IPS-NIHi11 (cell line): Measurements from ENCODE around the gene GNB1L.
A peak's percentile ranks its signal among the peaks of the same experiment; 100 is the strongest.

ENCODE experiments used
- DNase-seq: peaks from one replicate; pipeline ENCODE4 v3.0.0; 2012; ENCODE audit warnings: mixed read lengths, low spot score

Gene GNB1L

GRCh38 chr22:19854778-19855503 is at the start of gene GNB1L, which contains the start of gene RTL10:
Gene GNB1L, minus strand, starts transcription at chr22:19854874. Its CDS starts 33,519 bp downstream, at chr22:19821355.
Gene RTL10, minus strand, starts transcription at chr22:19854874. Its CDS starts 2,613 bp downstream, at chr22:19852261.
- peak; percentile 99 for DNase-seq

GRCh38 chr22:19904174-19904856 is 49.6 kb upstream of the GNB1L start:
- DNase-seq, result no peak

GRCh38 chr22:19903513-19903912 is 48.8 kb upstream of the GNB1L start:
- DNase-seq, result no peak

GRCh38 chr22:19903031-19903430 is 48.4 kb upstream of the GNB1L start:
- peak; percentile 60 for DNase-seq

- no peak for DNase-seq
Measured at GRCh38 chr22:19902245-19902715, 47.6 kb upstream of the GNB1L start.

- DNase-seq, result no peak
Measured at GRCh38 chr22:19901577-19902244, 47.0 kb upstream of the GNB1L start.

GRCh38 chr22:19900707-19901436 is 46.2 kb upstream of the GNB1L start:
- DNase-seq, result no peak

- DNase-seq, result no peak
Measured at GRCh38 chr22:19898831-19899567, 44.3 kb upstream of the GNB1L start.

- DNase-seq, result no peak
Measured at GRCh38 chr22:19898145-19898544, 43.5 kb upstream of the GNB1L start.

- DNase-seq, result no peak
Measured at GRCh38 chr22:19897726-19898125, 43.1 kb upstream of the GNB1L start.

GRCh38 chr22:19896665-19897355 is 42.1 kb upstream of the GNB1L start:
- DNase-seq, result no peak

GRCh38 chr22:19895160-19895849 is 40.6 kb upstream of the GNB1L start:
- DNase-seq, result no peak

- DNase-seq, result no peak
Measured at GRCh38 chr22:19893363-19893762, 38.7 kb upstream of the GNB1L start.

GRCh38 chr22:19892925-19893324 is 38.3 kb upstream of the GNB1L start:
- DNase-seq, result no peak

- no peak for DNase-seq
Measured at GRCh38 chr22:19892257-19892879, 37.7 kb upstream of the GNB1L start.

- DNase-seq, result peak; percentile 85
Measured at GRCh38 chr22:19891317-19892256, 36.9 kb upstream of the GNB1L start.

- DNase-seq, result no peak
Measured at GRCh38 chr22:19890502-19891316, 36.0 kb upstream of the GNB1L start.

- no peak for DNase-seq
Measured at GRCh38 chr22:19889951-19890350, 35.3 kb upstream of the GNB1L start.
